ENCODE data around the gene FRMD4A.

DNA sequence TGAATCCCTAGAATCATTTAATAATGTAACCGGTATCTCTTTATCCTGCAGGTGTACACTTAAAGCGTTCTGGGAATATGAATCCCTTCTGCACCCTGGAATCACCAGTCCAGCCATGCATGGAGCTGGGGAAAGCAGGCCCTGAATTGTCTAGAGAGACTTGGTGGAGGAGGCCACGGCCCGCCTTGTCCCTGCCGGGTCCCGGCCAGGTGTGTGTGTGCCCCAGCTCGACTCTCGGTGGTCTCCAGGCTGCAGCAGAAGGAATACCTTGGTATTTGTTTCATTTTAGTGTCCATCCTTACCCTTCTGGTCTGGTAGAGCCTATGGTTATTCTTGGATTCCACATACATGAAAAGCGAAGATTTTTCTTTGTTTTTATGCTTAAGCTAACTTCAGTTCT is 685.9 kb downstream of the FRMD4A start:
- TF ChIP-seq, protein P1, sequence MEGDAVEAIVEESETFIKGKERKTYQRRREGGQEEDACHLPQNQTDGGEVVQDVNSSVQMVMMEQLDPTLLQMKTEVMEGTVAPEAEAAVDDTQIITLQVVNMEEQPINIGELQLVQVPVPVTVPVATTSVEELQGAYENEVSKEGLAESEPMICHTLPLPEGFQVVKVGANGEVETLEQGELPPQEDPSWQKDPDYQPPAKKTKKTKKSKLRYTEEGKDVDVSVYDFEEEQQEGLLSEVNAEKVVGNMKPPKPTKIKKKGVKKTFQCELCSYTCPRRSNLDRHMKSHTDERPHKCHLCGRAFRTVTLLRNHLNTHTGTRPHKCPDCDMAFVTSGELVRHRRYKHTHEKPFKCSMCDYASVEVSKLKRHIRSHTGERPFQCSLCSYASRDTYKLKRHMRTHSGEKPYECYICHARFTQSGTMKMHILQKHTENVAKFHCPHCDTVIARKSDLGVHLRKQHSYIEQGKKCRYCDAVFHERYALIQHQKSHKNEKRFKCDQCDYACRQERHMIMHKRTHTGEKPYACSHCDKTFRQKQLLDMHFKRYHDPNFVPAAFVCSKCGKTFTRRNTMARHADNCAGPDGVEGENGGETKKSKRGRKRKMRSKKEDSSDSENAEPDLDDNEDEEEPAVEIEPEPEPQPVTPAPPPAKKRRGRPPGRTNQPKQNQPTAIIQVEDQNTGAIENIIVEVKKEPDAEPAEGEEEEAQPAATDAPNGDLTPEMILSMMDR (IDR thresholded peaks at IDR 0.05), result no peak
- TF ChIP-seq EZH2phosphoT487 (IDR thresholded peaks at IDR 0.05), result no peak
- no peak for TF ChIP-seq EZH2 (IDR thresholded peaks at IDR 0.05)

Measured in neural progenitor cell (in vitro differentiated cells).